ENCODE results near the gene MCCC1.
"Not testable (repeated sequence)": the region's sequence is repeated elsewhere in the genome, so short reads cannot be mapped to it uniquely, and the experiment has no call there.

The MCCC1 gene

DNA sequence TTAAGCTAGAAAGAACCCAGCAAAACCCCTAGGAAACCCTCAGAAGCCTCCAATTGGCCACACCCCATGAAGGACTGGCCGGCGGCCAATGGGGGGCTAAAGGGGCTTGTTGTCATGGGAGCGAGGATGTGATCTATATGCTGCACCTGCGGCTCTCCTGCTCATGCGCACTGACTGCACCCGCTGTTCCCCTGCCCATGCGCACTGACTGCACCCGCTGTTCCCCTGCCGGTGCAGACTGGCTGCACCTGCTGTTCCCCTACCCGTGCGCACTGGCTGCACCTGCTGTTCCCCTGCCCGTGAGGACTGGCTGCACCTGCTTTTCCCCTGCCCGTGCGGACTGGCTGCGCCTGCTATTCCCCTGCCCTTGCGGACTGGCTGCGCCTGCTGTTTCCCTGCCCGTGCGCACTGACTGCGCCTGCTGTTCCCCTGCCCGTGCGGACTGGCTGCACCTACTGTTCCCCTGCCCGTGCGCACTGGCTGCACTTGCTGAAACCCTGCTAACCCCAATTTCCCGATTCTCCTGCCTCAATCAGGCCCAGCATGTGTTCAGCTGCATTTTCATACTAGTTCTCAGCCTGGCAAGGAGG is 16.8 kb upstream of the MCCC1 start:
- Mint-ChIP-seq H3K27ac (no peak overlapping the region), H3K4me3 (peak overlapping the region; percentile 85), H3K9me3 (ENCODE audit: low read depth) (no peaks in the 10 kb centered on the region), H3K4me1 (ENCODE audit: low read depth) (peaks cover 8% of the 10 kb centered on the region), H3K36me3 (no peaks in the 10 kb centered on the region), H3K27me3 (peaks cover 6% of the 10 kb centered on the region)

GRCh38 chr3:183114384-183115178 is 15.3 kb upstream of the MCCC1 start:
- peaks cover 6% of the 10 kb centered on the region for H3K27me3 Mint-ChIP-seq
- H3K36me3 Mint-ChIP-seq, result peaks cover 3% of the 10 kb centered on the region
- no peak overlapping the region for H3K4me3 Mint-ChIP-seq
- H3K27ac Mint-ChIP-seq, result no peak overlapping the region
- no peaks in the 10 kb centered on the region for H3K9me3 Mint-ChIP-seq (ENCODE audit: low read depth)
- peaks cover 8% of the 10 kb centered on the region for H3K4me1 Mint-ChIP-seq (ENCODE audit: low read depth)

DNA sequence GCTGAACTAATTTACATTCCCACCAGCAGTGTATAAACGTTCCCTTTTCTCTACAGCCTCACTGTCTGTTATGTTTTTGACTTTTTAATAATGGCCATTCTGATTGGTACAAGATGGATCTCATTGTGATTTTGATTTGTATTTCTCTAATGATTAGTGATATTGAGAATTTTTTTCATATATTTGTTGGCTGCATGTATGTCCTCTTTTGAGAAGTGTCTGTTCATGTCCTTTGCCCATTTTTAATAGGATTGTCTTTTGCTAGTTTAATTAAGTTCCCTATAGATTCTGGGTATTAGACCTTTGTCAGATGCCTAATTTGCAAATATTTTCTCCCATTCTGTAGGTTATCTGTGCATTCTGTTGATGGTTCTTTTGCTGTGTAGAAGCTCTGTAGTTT is 10.6 kb upstream of the MCCC1 start:
- not testable (repeated sequence) for H3K27ac Mint-ChIP-seq; H3K4me1 Mint-ChIP-seq (ENCODE audit: low read depth); H3K9me3 Mint-ChIP-seq (ENCODE audit: low read depth); H3K36me3 Mint-ChIP-seq; H3K4me3 Mint-ChIP-seq; H3K27me3 Mint-ChIP-seq

DNA sequence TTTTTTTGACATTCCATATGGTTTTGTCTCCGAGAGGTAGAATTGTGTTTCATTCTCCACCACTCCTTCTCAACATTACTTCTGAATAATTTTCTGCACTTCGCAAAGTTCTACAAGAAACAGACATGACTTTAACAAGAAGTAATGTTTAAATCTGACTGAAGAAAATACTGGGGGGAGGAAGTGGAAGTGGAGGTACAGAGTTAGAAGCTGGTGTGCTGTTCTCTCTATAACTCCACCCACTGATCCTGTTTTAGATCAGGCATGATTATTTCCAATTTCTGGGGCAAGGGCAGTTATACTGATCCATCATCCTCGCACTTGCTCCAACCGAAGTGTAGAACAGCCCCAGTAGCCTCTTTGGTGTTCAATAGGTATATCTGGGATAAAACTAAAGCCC is 9.2 kb upstream of the MCCC1 start:
- H3K27me3 Mint-ChIP-seq, result no peaks in the 10 kb centered on the region
- no peaks in the 10 kb centered on the region for H3K9me3 Mint-ChIP-seq (ENCODE audit: low read depth)
- H3K4me3 Mint-ChIP-seq, result no peak overlapping the region
- peaks cover 3% of the 10 kb centered on the region for H3K36me3 Mint-ChIP-seq
- no peaks in the 10 kb centered on the region for H3K4me1 Mint-ChIP-seq (ENCODE audit: low read depth)
- no peak overlapping the region for H3K27ac Mint-ChIP-seq

- H3K4me1 Mint-ChIP-seq (ENCODE audit: low read depth), result no peaks in the 10 kb centered on the region
- no peak overlapping the region for H3K4me3 Mint-ChIP-seq
- peaks cover 3% of the 10 kb centered on the region for H3K36me3 Mint-ChIP-seq
- H3K9me3 Mint-ChIP-seq (ENCODE audit: low read depth), result no peaks in the 10 kb centered on the region
- no peak overlapping the region for H3K27ac Mint-ChIP-seq
- H3K27me3 Mint-ChIP-seq, result no peaks in the 10 kb centered on the region
These were observed 8.7 kb upstream of the MCCC1 start for GRCh38 chr3:183108001-183108449.

DNA sequence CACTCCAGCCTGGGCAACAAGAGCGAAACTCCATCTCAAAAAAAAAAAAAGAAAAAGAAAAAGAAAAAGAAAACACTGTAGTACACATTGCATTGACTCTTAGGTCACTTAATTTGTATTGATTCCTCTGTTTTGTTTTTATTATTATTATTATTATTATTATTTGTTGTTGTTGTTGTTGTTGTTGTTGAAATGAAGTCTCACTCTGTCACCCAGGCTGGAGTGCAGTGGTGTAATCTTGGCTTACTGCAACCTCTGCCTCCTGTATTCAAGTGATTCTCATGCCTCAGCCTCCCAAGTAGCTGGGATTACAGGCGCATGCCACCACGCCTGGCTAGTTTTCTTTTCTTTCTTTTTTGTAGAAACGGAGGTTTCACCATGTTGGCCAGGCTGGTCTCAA is 8.1 kb upstream of the MCCC1 start:
- H3K27me3 Mint-ChIP-seq, H3K27ac Mint-ChIP-seq: not testable (repeated sequence)

DNA sequence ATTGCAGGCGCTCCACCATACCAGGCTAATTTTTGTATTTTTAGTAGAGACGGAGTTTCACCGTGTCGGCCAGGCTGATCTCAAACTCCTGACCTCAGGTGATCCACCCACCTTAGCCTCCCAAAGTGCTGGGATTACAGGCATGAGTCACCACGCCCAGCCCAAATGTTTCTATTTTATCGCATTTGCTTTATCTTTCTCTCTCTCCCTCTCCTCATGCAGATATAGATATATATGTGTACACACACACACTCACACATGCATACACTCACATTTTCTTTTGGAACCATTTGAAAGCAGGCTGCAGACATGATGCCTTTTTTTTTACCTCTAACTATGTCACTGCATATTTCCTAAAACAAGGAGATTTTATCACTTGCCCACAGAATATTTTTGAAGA is 7.3 kb upstream of the MCCC1 start:
- no peak overlapping the region for H3K4me3 Mint-ChIP-seq
- no peaks in the 10 kb centered on the region for H3K4me1 Mint-ChIP-seq (ENCODE audit: low read depth)

More for the DNA sequence above, 8.1 kb upstream of the MCCC1 start:
- not testable (repeated sequence) for H3K4me3 Mint-ChIP-seq; H3K36me3 Mint-ChIP-seq; H3K4me1 Mint-ChIP-seq (ENCODE audit: low read depth); H3K9me3 Mint-ChIP-seq (ENCODE audit: low read depth)

DNA sequence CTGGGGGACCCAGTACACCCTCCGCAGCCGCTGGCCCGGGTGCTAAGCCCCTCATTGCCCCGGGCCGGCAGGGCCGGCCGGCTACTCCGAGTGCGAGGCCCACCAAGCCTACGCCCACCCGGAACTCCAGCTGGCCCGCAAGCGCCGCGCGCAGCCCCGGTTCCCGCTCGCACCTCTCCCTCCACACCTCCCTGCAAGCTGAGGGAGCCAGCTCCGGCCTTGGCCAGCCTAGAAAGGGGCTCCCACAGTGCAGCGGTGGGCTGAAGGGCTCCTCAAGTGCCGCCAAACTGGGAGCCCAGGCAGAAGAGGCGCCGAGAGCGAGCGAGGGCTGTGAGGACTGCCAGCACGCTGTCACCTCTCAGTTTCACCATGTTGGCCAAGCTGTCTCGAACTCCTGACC is 4.7 kb upstream of the MCCC1 start:
- H3K4me1 Mint-ChIP-seq (ENCODE audit: low read depth); H3K27me3 Mint-ChIP-seq; H3K4me3 Mint-ChIP-seq; H3K36me3 Mint-ChIP-seq; H3K9me3 Mint-ChIP-seq (ENCODE audit: low read depth); H3K27ac Mint-ChIP-seq: not testable (repeated sequence)

More for the DNA sequence above, 7.3 kb upstream of the MCCC1 start:
- Mint-ChIP-seq H3K36me3 (peaks cover 3% of the 10 kb centered on the region), H3K9me3 (ENCODE audit: low read depth) (no peaks in the 10 kb centered on the region), H3K27ac (peak overlapping the region; percentile 42), H3K27me3 (no peaks in the 10 kb centered on the region)

DNA sequence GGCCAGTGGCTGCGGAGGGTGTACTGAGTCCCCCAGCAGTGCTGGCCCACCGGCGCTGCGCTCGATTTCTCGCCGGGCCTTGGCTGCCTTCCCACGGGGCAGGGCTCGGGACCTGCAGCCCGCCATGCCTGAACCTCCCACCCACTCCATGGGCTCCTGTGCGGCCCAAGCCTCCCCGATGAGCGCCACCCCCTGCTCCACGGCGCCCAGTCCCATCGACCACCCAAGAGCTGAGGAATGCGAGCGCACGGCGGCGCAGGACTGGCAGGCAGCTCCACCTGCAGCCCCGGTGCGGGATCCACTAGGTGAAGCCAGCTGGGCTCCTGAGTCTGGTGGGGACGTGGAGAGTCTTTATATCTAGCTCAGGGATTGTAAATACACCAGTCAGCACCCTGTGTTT is 1.7 kb upstream of the MCCC1 start:
- H3K36me3 Mint-ChIP-seq; H3K27me3 Mint-ChIP-seq; H3K9me3 Mint-ChIP-seq (ENCODE audit: low read depth); H3K27ac Mint-ChIP-seq; H3K4me3 Mint-ChIP-seq: not testable (repeated sequence)
- H3K4me1 Mint-ChIP-seq (ENCODE audit: low read depth), result peaks cover 31% of the 10 kb centered on the region

GRCh38 chr3:183100376-183100775 is 1.1 kb upstream of the MCCC1 start:
- peaks cover 9% of the 10 kb centered on the region for H3K36me3 Mint-ChIP-seq
- H3K27ac Mint-ChIP-seq, result peak overlapping the region; percentile 81
- no peaks in the 10 kb centered on the region for H3K27me3 Mint-ChIP-seq
- peak overlapping the region; percentile 4 for H3K4me3 Mint-ChIP-seq
- peaks cover 32% of the 10 kb centered on the region for H3K4me1 Mint-ChIP-seq (ENCODE audit: low read depth)
- H3K9me3 Mint-ChIP-seq (ENCODE audit: low read depth), result no peaks in the 10 kb centered on the region

- Mint-ChIP-seq H3K9me3 (ENCODE audit: low read depth) (no peaks in the 10 kb centered on the region), H3K4me1 (ENCODE audit: low read depth) (peaks cover 33% of the 10 kb centered on the region), H3K4me3 (peak overlapping the region; percentile 97), H3K27me3 (no peaks in the 10 kb centered on the region), H3K36me3 (peaks cover 9% of the 10 kb centered on the region), H3K27ac (peak overlapping the region; percentile 97)
These were observed 525 bp upstream of the MCCC1 start for GRCh38 chr3:183099838-183100204.

- Mint-ChIP-seq H3K36me3 (peaks cover 9% of the 10 kb centered on the region), H3K27me3 (no peaks in the 10 kb centered on the region), H3K4me1 (ENCODE audit: low read depth) (peaks cover 39% of the 10 kb centered on the region), H3K4me3 (peak overlapping the region; percentile 97), H3K27ac (peak overlapping the region; percentile 97), H3K9me3 (ENCODE audit: low read depth) (no peaks in the 10 kb centered on the region)
These were observed 715 bp downstream of the MCCC1 start for GRCh38 chr3:183098536-183099025.

- Mint-ChIP-seq H3K36me3 (peaks cover 20% of the 10 kb centered on the region), H3K27ac (no peak overlapping the region), H3K4me3 (no peak overlapping the region), H3K4me1 (ENCODE audit: low read depth) (peaks cover 35% of the 10 kb centered on the region), H3K27me3 (no peaks in the 10 kb centered on the region), H3K9me3 (ENCODE audit: low read depth) (no peaks in the 10 kb centered on the region)
These were observed 4.6 kb downstream of the MCCC1 start for GRCh38 chr3:183094711-183095110.

DNA sequence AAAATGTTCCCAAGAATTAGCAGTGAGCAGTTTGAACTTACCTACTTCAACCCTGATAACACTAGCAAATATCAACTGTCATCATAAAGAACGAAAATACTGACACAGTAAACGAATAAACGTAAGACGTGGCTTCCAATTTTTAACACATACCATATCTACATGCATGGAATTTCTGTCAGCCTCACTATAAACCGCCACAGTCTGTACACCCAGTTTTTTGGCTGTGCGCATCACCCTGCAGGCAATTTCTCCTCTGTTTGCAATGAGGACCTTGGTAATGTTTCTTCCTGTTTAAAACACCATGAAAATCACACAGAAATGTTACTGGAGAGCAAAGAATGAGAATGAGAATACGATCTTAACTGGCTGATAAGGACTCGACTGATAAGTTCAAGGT is 7.0 kb downstream of the MCCC1 start:
- Mint-ChIP-seq H3K9me3 (ENCODE audit: low read depth) (no peaks in the 10 kb centered on the region), H3K27ac (no peak overlapping the region), H3K4me1 (ENCODE audit: low read depth) (peaks cover 22% of the 10 kb centered on the region), H3K4me3 (no peak overlapping the region), H3K36me3 (peaks cover 25% of the 10 kb centered on the region), H3K27me3 (no peaks in the 10 kb centered on the region)

GRCh38 chr3:183087184-183087583 is 12.1 kb downstream of the MCCC1 start:
- Mint-ChIP-seq H3K4me3 (no peak overlapping the region), H3K27ac (no peak overlapping the region), H3K4me1 (ENCODE audit: low read depth) (peaks cover 5% of the 10 kb centered on the region), H3K36me3 (peaks cover 25% of the 10 kb centered on the region), H3K9me3 (ENCODE audit: low read depth) (no peaks in the 10 kb centered on the region), H3K27me3 (no peaks in the 10 kb centered on the region)
